Uterus (tissue), 2 donors: ENCODE data around the gene BAZ2A.

Experiments used
- POLR2A ChIP-seq, 2 donors: fragments of 450-650 bp; IDR thresholded peaks; one replicate each; pipeline ENCODE4 v1.6.1; 2016; ENCODE audit warnings: antibody characterized with exemption in 2 of 2, mild to moderate bottlenecking in 1 of 2, moderate library complexity in 1 of 2
- TF ChIP-seq, protein P1 (sequence below), 4 experiments: fragments of 200-600 bp in 2 of 4; fragments of 450-650 bp in 2 of 4; sonication (generic) in 2 of 4; IDR thresholded peaks; one replicate each; pipeline ENCODE4 v1.5.1; 2016 to 2019; ENCODE audit warnings: antibody characterized with exemption in 4 of 4, mild to moderate bottlenecking in 2 of 4, moderate library complexity in 1 of 4

DNA sequence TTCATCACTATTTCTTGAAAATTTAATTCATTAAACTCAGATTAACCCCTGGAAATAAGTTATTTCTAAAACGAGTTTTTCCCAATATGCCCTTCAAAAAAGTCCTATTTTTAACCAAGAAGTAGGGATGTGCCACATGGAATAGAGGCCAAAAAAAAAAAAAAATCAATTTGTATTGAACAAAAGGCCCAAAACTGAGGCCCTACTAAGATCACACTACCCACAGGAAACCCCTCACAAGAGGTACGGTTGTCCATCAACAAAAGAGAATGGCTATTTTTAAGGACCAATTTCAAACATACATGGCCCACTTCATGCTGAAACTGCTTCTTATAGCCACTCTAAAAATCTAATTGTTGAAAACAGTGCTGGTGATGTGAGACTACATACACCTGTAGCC, 7.5 kb upstream of the BAZ2A start:
- TF ChIP-seq, protein P1, sequence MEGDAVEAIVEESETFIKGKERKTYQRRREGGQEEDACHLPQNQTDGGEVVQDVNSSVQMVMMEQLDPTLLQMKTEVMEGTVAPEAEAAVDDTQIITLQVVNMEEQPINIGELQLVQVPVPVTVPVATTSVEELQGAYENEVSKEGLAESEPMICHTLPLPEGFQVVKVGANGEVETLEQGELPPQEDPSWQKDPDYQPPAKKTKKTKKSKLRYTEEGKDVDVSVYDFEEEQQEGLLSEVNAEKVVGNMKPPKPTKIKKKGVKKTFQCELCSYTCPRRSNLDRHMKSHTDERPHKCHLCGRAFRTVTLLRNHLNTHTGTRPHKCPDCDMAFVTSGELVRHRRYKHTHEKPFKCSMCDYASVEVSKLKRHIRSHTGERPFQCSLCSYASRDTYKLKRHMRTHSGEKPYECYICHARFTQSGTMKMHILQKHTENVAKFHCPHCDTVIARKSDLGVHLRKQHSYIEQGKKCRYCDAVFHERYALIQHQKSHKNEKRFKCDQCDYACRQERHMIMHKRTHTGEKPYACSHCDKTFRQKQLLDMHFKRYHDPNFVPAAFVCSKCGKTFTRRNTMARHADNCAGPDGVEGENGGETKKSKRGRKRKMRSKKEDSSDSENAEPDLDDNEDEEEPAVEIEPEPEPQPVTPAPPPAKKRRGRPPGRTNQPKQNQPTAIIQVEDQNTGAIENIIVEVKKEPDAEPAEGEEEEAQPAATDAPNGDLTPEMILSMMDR (IDR thresholded peaks at IDR 0.05), result no peak
- TF ChIP-seq POLR2A (IDR thresholded peaks at IDR 0.05), result no peak
